ENCODE results near the gene ZMYM2. TPM values are rescaled to one million over a fixed set of nuclear protein-coding genes. Genes with fewer than 3 reads are reported as not detected.

The ZMYM2 gene
- total RNA-seq, 4 donors from 2014 or later = 54.7 to 175 (median 98.3) TPM

DNA sequence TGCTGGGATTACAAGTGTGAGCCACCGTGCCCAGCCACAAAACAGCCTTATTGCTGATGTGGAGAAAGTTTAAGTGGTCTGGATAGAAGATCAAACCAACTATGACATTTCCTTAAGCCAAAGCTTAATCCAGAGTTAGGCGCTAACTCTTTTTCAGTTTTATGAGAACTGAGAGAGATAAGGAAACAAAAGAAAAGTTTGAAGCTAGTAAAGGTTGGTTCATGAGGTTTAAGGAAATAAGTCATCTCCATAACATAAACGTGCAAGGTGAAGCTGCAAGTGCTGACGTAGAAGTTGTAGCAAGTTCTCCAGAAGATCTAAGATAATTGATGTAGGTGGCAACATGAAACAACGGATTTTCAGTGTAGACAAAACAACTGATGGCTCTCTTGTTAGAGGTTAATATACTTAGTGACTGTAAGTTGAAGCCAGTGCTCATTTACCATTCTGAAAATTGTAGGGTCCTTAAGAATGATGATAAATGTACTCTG lies 41.6 kb downstream of the ZMYM2 start:
- H3K4me1 ChIP-seq = no peaks in the 10 kb centered on the region
- H3K27ac ChIP-seq = no peak overlapping the region
- intact Hi-C loops (cut with DNase I; ENCODE audit: low total_unique reads) = no loop called here
- H3K27me3 ChIP-seq = no peaks in the 10 kb centered on the region
- TF ChIP-seq, protein P1, sequence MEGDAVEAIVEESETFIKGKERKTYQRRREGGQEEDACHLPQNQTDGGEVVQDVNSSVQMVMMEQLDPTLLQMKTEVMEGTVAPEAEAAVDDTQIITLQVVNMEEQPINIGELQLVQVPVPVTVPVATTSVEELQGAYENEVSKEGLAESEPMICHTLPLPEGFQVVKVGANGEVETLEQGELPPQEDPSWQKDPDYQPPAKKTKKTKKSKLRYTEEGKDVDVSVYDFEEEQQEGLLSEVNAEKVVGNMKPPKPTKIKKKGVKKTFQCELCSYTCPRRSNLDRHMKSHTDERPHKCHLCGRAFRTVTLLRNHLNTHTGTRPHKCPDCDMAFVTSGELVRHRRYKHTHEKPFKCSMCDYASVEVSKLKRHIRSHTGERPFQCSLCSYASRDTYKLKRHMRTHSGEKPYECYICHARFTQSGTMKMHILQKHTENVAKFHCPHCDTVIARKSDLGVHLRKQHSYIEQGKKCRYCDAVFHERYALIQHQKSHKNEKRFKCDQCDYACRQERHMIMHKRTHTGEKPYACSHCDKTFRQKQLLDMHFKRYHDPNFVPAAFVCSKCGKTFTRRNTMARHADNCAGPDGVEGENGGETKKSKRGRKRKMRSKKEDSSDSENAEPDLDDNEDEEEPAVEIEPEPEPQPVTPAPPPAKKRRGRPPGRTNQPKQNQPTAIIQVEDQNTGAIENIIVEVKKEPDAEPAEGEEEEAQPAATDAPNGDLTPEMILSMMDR (IDR thresholded peaks at IDR 0.05) = no peak
- TF ChIP-seq POLR2A (IDR thresholded peaks at IDR 0.05) = no peak
- no peak overlapping the region for H3K4me3 ChIP-seq
- no peak for DNase-seq
- H3K9me3 ChIP-seq = no peaks in the 10 kb centered on the region
- H3K36me3 ChIP-seq = no peaks in the 10 kb centered on the region

DNA sequence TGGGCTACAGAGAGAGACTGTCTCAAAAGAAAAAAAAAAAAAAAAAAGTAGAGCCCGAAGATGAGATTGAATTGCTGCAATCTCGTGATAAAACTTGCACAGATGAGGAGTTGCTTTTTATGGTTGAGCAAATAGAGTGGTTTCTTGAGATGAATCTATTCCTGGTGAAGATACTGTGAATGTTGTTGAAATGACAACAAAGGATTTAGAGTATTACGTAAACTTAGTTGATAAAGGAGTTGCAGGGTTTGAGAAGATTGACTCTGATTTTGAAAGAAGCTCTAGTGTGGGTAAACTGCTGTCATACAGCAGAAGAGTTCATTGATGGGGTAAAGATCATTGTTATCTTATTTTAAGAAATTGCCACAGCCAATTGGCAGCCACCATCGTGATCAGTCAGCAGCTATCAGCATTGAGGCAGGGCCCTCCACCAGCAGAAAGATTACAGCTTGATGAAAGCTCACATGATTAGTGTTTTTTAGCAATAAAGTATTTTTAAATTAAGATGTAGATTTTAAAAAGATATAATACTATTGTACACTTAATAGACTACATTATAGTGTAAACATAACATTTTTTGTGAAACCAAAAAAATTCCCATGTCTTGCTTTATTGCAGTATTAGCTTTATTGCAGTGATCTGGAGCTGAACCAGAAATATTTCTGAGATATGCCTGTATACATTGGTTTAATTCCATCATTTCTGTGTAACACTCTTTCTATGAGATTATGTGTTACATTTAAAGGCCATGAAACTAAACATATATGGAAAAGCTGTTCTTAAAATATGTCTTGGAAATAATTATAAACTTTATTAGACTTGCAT lies 43.1 kb downstream of the ZMYM2 start:
- intact Hi-C loops (cut with DNase I; ENCODE audit: low total_unique reads) = no loop called here
- Histone ChIP-seq H3K27me3 (no peaks in the 10 kb centered on the region), H3K36me3 (peaks cover 0 to 3% of the 10 kb centered on the region in 2 donors), H3K27ac (no peak overlapping the region), H3K9me3 (no peaks in the 10 kb centered on the region), H3K4me3 (no peak overlapping the region), H3K4me1 (no peaks in the 10 kb centered on the region)
- DNase-seq = no peak
- no peak for TF ChIP-seq POLR2A (IDR thresholded peaks at IDR 0.05)
- TF ChIP-seq, protein P1 (IDR thresholded peaks at IDR 0.05) = no peak

DNA sequence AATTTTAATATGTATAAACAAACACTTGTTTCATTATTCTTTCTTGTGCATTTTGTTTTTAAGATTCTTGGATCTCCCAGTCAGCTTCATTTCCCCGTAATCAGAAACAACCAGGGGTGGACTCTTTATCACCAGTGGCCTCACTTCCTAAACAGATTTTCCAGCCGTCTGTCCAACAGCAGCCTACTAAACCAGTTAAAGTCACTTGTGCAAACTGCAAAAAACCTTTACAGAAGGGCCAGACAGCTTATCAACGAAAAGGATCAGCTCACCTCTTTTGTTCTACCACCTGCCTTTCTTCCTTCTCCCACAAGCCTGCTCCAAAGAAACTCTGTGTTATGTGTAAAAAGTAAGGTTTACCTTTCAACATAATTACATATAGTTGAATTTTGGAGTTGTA lies 44.3 kb downstream of the ZMYM2 start:
- TF ChIP-seq, protein P1 (IDR thresholded peaks at IDR 0.05) = no peak
- no peak for TF ChIP-seq POLR2A (IDR thresholded peaks at IDR 0.05)
- H3K27ac ChIP-seq = no peak overlapping the region
- H3K4me3 ChIP-seq = no peak overlapping the region
- intact Hi-C loops (cut with DNase I; ENCODE audit: low total_unique reads) = no loop called here
- no peak for DNase-seq
- H3K4me1 ChIP-seq = no peaks in the 10 kb centered on the region
- H3K27me3 ChIP-seq = no peaks in the 10 kb centered on the region
- H3K36me3 ChIP-seq = peaks cover 0 to 3% of the 10 kb centered on the region in 2 donors
- no peaks in the 10 kb centered on the region for H3K9me3 ChIP-seq

DNA sequence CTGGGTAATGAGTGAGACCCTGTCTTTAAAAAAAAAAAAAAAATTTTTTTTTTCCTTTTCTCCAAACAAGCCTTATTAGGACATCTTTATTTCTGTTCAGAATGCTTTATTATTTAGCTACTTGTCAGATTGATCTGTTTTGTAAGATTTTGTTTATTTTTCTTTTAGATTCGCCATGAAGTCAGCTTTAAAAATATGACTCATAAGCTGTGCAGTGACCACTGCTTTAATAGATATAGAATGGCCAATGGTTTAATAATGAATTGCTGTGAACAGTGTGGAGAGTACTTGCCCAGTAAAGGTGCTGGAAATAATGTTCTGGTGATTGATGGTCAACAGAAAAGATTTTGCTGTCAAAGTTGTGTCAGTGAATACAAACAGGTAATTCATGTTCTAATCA lies 47.7 kb downstream of the ZMYM2 start:
- no peak overlapping the region for H3K27ac ChIP-seq
- TF ChIP-seq POLR2A (IDR thresholded peaks at IDR 0.05) = no peak
- TF ChIP-seq, protein P1 (IDR thresholded peaks at IDR 0.05) = no peak
- no peaks in the 10 kb centered on the region for H3K27me3 ChIP-seq
- intact Hi-C loops (cut with DNase I; ENCODE audit: low total_unique reads) = no loop called here
- no peaks in the 10 kb centered on the region for H3K4me1 ChIP-seq
- H3K4me3 ChIP-seq = no peak overlapping the region
- H3K36me3 ChIP-seq = peaks cover 0 to 3% of the 10 kb centered on the region in 2 donors
- DNase-seq = no peak
- H3K9me3 ChIP-seq = peaks cover 0 to 6% of the 10 kb centered on the region in 2 donors

DNA sequence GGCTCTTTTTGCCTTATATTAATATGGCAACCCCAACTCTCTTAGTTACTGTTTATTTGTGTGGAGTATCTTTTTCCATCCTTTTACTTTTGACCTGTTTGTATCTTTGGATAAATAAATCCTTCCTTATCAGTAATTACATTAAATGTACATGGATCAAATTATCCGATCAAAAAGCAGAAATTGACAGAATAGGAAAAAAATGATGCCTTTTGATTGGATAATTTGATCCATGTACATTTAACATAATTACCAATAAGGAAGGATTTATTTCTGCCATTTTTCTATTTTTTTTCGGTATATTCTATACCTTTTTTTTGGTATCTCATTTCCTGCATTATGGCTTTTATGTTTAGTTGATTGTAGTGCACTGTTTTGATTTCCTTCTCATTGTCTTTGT lies 57.2 kb downstream of the ZMYM2 start:
- Histone ChIP-seq H3K9me3 (peaks cover 0 to 25% of the 10 kb centered on the region in 2 donors), H3K27ac (no peak overlapping the region), H3K4me1 (no peaks in the 10 kb centered on the region), H3K4me3 (no peak overlapping the region), H3K36me3 (no peaks in the 10 kb centered on the region), H3K27me3 (no peaks in the 10 kb centered on the region)
- no peak for TF ChIP-seq POLR2A (IDR thresholded peaks at IDR 0.05)
- TF ChIP-seq, protein P1 (IDR thresholded peaks at IDR 0.05) = no peak
- intact Hi-C loops (cut with DNase I; ENCODE audit: low total_unique reads) = no loop called here
- no peak for DNase-seq

Measured in uterus (tissue), 4 donors.